NCI-H187 treated with DMSO at 0.1 percent for 48 hours (cell line): Measurements from ENCODE around the gene SPDYE4.

Source experiments
- DNase-seq: peaks from one replicate; lab custom pipeline; 2025; lab: John Stamatoyannopoulos, UW

SPDYE4 gene

DNA sequence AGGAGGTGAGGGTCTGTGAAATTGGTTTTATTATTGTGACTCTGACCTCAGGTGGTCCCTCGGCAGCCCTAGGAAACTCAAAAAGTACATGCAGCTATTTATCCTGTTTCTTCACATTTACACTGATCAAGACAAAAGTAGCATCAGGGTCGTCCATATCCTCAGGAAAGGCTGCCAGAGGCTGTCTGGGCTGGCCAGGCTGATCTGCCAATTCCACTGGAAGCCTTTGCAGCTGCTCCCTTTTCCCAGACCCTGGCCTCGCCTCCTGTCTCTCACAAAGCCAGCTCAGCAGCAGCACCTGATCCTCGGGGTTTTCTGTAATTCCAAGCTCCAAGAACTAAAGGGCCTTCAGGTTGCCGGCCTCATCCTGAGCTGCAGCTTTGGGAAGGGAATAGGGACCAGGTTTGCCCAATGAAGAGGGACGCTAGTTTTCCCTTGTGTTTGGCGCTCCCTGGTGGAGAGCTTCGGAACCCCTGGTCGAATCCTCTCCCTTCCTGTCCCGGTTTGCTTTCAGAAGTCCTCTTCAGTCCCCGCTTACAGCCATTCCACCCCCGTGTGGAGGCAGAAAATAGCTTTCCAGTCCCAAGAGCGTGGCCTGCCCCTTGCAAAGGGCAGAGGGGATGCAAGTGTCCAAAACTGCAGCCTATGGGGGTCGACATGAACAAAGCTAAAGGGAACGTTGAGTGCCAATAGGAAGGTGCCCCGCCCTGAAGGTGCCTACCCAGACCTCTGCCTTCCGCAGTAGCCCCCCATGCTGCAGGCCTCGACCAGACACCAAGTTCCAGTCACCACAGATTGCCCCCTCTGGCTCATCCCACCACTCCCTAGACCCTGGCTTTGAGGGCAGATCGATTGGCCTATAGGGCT, 27.4 kb upstream of the SPDYE4 start:
- no peak for DNase-seq

- DNase-seq, result no peak
These were observed 23.8 kb upstream of the SPDYE4 start for GRCh38 chr17:8782176-8782575.

GRCh38 chr17:8781776-8782175, 23.4 kb upstream of the SPDYE4 start:
- DNase-seq, result no peak

- DNase-seq, result no peak
These were observed 18.5 kb upstream of the SPDYE4 start for GRCh38 chr17:8776881-8777280.

- DNase-seq, result no peak
These were observed 17.9 kb upstream of the SPDYE4 start for GRCh38 chr17:8776248-8776647.

DNA sequence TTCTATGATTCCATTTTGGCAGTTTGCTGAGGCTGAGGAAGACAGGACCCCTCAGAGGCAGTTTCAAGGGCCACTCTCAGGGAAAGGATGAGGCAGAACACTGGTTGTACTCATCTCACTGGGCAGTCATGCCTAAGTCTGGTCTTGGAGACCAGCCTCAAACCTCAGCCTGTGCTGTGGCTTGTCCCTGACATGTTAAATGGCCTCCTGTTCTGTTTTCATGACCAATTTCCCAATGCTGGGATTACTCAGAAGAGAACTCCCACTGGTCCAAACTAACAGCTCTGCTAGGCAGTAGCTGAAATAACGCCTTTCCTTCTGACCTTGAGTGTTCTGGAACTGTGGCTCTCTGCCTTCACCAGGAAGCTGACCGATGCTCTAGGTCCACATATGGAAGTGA, 8.4 kb upstream of the SPDYE4 start:
- no peak for DNase-seq

DNA sequence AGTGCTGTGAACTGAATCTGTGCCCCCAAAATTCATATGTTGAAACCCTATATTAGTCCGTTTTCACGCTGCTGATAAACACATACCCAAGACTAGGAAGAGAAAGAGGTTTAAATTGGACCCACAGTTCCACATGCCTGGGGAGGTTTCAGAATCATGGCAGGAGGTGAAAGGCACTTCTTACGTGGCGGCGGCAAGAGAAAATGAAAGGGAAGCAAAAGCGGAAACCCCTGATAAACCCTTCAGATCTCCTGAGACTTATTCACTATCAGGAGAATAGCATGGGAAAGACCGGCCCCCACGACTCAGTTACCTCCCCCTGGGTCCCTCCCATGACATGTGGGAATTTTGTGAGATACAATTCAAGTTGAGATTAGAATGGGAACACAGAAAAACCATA, 3.7 kb upstream of the SPDYE4 start:
- no peak for DNase-seq

DNA sequence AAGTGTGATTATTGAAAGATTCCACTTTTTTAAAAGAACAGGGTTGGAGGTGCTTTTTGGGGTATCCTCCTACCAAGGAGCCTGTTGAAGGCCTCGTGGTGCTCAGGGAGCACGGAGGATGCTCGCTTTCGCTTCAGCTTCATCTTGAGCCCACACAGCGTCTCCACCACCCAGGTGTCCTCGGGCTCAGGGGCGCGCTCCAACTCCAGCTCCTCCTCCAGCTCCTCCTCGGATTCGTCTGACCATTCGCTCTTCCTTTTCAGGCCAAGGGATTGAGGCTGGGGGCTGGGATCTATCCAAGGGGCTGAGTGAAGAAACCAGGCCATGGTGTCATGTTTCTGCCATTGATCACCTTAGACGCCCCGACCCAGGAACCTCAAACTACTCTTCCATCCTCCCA, 1.2 kb downstream of the SPDYE4 start:
- no peak for DNase-seq

DNA sequence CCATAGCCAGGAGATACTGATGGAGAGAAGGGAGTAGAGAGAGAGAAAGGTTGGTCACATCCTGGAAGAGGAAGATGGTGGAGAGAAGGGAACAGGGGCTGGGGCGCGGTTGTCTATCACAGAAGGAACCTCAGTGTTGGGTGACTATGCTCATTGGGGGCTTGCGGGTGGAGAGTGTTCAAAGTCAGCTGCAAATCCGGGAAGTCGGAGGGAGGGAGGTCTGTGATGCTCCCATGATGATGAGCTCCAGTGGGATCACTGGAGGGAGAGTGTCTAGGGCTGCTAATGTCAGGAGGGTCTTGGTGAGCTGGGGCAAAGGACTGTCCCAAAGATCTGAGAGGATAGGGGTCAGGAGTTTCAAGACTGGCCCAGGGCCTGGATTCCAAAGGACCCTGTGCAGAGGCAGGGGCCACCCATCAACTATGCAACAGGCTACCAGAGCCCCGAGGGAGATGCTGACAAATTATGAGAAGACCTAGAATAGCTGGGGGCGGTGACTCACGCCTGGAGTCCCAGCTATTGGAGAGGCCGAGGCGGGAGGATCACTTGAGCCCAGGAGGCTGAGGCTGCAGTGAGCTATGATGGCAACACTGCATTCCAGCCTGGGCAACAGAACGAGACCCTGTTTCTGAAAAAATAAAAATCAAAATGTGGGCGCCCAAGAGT, 2.6 kb downstream of the SPDYE4 start:
- no peak for DNase-seq

DNA sequence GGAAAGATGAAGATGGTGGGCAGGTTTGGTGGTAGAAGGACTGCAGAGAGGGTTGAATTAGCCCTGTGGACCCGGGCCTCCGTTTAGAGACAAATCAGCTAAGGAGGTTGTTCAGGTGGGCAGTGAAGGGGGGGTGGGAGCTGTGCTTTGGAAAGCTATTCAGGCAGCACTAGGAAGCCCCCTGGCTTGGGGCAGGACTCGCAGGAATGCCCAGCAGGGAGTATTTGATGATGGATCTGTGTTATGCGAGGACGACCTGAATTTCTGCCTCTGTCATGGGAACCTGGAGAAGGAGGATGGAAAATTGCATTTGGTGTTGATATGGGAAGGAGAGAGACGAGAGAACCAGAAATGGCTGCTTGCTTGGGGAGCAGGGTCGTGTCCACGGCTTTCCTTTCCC, 3.5 kb downstream of the SPDYE4 start:
- no peak for DNase-seq

- no peak for DNase-seq
These were observed 4.3 kb downstream of the SPDYE4 start for GRCh38 chr17:8753976-8754440.

DNA sequence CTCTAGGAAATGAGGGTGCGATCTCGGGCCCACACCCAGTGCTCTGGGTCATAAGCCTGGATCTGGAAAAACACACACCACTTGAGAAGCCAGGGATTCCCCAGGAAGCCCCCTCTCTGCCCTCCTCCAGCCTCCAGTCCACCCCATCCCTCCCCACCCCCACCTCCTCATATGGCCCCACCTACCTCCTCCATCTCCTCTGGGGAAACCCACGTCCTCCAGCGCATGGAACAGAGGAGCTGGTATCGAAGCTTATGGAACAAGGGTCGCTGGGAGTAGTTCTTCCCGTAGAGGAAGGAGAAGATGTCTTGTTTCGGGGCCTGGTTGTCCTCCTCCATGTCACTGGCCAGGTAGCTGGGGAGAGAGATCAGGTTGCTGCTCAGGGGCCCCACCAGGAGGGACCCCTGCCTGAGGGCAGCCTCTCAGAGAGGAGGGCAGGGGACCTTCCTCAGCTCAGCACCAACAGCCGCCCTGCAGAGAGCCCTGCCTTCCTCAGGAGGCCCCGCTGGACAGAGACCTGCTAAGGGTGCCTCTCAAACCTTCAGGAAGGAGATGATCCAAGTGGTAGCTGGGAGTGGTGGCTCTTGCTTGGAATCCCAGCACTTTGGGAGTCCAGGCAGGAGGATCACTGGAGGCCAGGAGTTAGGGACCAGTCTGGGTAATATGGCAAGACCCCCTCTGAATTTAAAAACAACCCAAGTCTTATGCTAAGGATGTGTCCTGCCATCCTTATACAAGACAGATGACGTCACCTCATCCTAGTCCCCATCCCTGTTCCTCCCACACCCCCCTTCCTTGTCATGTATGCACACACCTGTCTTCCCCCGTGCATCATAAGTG, 5.0 kb downstream of the SPDYE4 start:
- DNase-seq, result no peak

DNA sequence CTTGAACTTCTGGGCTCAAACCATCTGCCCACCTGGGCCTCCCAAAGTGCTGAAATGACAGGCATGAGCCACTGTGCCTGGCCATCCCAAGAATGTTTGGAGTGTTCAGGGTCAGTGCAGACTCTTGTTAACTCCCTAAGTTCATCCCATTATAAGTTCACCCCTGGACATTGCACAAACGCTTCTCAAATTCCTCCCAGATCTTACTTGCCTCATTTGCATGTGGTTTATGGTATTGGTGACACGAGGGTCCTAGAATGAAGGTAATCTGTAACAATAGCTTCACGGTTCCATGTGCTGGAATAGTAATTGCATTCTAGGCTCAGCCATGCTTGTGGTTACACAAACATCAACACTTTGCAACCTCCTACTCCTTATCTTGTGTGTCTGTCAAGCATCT, 8.7 kb downstream of the SPDYE4 start:
- DNase-seq, result no peak

DNA sequence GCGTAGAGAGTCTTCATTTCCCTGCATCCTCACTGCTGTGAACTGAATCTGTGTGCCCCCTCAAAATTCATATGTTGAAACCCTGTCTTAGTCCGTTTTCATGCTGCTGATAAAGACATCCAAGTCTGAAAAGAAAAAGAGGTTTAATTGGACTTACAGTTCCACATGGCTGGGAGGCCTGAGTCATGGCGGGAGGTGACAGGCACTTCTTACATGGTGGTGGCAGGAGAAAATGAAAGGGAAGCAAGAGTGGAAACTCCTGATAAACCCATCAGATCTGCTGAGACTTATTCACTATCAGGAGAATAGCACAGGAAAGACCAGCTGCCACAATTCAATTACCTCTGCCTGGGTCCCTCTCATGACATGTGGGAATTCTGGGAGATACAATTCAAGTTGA, 10.6 kb downstream of the SPDYE4 start:
- DNase-seq, result no peak

DNA sequence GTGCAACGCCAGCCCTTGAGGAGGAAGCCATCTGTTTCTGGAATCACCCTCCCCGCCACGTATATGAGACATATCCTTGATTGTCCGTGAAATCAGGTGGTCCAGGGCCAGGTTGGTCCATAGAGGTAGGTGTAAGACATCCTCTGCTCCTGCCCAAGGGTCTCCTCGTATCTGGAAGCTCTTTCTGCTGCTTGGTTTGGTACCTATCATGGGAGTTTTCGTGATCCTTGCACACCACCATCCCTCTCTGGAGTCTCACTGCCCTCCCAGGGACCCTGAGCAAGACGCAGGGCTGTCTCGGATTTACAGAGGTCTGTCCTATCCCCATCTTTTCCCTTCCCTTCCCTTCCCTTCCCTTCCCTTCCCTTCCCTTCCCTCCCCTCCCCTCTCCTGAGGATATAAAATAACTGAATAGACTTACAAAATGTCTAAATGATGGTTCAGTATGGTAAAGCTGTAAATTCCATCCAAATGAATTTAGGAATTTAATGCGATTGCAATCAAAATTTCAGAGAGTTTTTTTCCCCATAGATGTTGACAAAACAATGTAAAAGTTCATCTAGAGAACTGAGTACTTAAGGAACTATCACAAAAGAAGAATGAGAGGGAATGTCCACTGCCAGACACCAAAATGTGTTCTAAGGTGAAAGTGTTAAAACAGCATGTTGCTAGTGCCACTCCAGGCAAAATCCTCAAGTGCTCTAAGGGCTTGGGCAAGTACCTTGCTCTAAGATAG, 11.7 kb downstream of the SPDYE4 start:
- DNase-seq, result no peak

DNA sequence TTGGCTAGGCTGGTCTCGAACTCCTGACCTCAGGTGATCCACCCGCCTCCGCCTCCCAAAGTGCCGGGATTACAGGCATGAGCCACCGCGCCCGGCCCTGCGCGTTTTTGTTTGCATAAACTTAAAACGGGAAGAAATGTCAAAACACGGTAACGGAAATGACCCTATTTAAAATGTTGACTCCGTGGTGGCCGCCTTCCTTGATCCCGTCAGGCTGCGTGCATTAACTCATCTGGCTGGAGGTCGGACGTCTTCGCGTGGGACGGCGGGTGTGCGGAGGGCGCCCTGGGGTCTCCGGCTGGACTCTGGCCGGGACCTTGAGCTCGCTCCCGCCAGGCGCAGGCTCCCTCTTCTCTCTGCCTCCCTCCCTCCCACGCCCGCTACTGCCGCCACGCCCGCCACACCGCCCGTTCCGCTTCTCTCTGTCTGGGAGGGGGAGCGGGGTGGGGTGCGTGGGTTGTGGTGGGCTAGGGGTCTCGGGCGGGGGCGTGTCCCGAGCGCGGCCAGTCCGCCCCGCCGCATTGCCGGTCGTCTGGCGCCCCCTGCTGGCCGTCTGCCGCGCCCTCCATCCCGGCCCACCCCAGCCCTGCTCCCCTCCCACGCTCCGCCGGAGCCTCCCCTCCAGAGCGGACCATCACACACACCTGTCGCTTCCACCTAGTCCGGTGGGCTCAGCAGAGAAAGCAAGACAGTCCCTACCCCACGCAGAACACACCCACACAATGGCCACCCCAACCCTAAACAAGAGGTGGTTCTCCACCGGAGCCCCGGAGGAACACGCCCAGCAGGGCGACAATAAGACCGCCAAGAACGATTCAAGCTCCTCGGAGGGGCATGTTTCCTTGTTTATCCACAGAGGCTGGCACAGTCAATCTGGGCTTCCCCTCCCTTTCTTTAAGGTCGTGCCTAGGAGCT, 12.5 kb downstream of the SPDYE4 start:
- DNase-seq, result no peak

DNA sequence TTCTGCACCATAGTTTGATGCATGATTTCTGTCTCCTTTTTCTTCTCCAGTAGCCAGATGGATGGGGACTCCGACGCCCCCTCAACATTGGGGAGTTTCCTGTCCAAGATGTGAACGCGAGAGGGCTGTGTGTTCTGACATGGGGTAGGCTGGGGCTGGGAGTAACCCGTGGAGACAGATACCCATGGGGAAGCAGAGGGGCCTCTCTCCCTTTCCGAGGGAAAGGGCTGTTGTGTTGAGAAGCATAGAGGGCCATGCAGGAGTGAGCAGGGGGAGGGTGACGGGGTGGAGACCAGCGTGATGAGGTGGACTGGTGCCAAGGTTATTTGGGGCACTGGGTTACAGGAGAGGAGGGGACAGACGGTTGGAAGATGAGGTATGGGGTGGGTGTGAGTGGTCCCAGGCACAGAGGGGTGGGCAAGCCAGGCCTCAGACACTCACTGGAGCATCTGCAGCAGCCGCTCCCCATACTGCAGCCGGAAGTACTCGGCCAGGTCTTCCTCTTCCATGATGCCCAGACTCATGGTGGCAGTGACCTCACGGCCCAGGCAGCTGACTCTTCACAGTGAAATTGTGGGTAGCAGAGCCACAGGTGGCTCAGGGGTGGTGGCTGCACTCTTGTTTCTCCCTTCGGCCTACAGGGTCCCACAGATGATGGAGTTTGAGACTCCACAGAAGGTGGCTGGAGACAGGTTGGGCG, 14.1 kb downstream of the SPDYE4 start:
- no peak for DNase-seq

GRCh38 chr17:8742819-8743218, 15.5 kb downstream of the SPDYE4 start:
- no peak for DNase-seq

DNA sequence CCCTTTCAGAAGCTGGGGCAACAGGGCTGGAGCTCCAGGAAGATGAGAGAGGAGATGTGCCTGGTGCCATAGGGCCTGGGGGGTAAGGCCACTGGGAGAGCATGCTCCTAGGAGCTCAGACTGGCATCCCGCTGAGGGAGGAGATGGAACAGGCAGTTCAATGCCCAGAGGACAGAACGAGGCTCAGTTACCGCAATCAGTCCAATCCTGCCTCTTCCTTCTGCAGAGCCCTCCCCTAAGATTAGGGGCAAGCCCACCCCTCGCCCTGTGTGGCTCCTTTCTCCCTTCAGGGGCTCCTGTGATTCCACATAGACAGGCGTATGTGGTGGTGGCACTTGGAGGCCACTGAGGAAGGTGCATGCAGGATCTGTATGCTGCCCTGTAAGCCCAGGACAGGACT, 16.1 kb downstream of the SPDYE4 start:
- no peak for DNase-seq

DNA sequence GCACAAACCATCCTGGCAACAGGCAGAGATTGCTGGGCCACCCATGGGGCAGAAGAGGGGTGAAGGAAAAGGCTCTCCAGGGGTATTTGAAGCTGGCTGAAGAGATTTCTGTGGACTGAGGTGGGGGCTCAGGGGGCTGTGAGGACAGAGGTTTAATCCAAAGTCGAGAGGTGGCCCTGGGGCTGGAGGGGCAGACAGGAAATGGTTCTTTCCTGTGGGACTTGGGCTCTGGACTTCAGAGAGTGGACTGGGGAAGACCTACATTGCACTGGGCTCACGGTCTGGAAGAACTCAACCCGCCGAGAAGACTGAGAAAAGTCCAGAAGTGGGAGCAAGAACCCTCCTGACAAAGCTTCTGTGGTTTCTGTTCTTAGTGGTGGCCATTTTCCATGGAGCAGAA, 16.6 kb downstream of the SPDYE4 start:
- no peak for DNase-seq
